HCT116 (cell line): ENCODE results near the gene RIN1. TPM values are rescaled to one million over a fixed set of nuclear protein-coding genes. Genes with fewer than 3 reads are reported as not detected.

Experiments
- ATAC-seq: fragments of 200-7000 bp; cut with Tn5 transposase; 2 replicates; pipeline ENCODE4 v1.9.1; 2020; ENCODE audit warnings: mild to moderate bottlenecking, moderate library complexity
- BruUV-seq: library from RNA; stranded (reverse); fragments of 400-500 nt; replicated peaks from 2 replicates; lab custom pipeline; 2021; lab: Mats Ljungman, UMichigan
- CTCF ChIA-PET: fragments of 300-600 bp; sonication (Branson Sonifier 250); formaldehyde crosslinking; loops from one replicate; lab custom pipeline; 2021; ENCODE audit warnings: antibody characterized with exemption; lab: Charles Lee
- POLR2A ChIA-PET: fragments of 300-600, 350-600 bp; sonication (Branson Sonifier 250); formaldehyde crosslinking; loops from one replicate; lab custom pipeline; 2021; ENCODE audit warnings: antibody characterized with exemption; lab: Charles Lee
- RAD21 ChIA-PET, 2 experiments: fragments of 300-600 bp; sonication (Branson Sonifier 250); formaldehyde crosslinking; loops; one replicate each; lab custom pipeline; 2023; ENCODE audit warnings: low total read pairs in 2 of 2; ENCODE audit not compliant: uncharacterized antibody in 2 of 2, unreplicated experiment in 2 of 2, low non-redundant PET in 1 of 2; lab: Charles Lee
- DNase-seq: peaks from one replicate; pipeline ENCODE4 v3.0.0-alpha.2; 2010; ENCODE audit warnings: low read depth, low spot score
- H2AFZ ChIP-seq: fragments of 200-600 bp; shearing (Covaris generic), sonication (generic); 2 replicates; pipeline ENCODE4 v1.6.1; 2017; ENCODE audit warnings: low read depth, mixed run types, mixed read lengths, antibody characterized with exemption, low read length; ENCODE audit not compliant: poor library complexity, severe bottlenecking
- H3K27ac ChIP-seq: 2 replicates; pipeline ENCODE4 v1.5.1; 2012; ENCODE audit warnings: low read depth, low read length
- H3K27me3 ChIP-seq: fragments of 200-600 bp; sonication (generic); 2 replicates; pipeline ENCODE4 v1.6.1; 2016; ENCODE audit warnings: mixed run types, low read length, mixed read lengths; ENCODE audit not compliant: insufficient read depth
- H3K36me3 ChIP-seq, 2 experiments: fragments of 200-500 bp in 1 of 2; fragments of 200-600 bp in 1 of 2; sonication (Bioruptor generic) in 1 of 2; sonication (generic) in 1 of 2; 2 replicates each; pipeline versions ENCODE4 v1.5.1 to v1.6.1; 2014 to 2016; ENCODE audit warnings: low read length in 2 of 2, inconsistent platforms in 1 of 2, mixed read lengths in 1 of 2, mixed run types in 1 of 2; ENCODE audit not compliant: insufficient read depth in 2 of 2, control insufficient read depth in 1 of 2
- H3K4me1 ChIP-seq, 2 experiments: fragments of 200-600 bp in 1 of 2; sonication (generic) in 1 of 2; 2 replicates each; pipeline versions ENCODE4 v1.5.1 to v1.6.1; 2012 to 2017; ENCODE audit warnings: low read length in 2 of 2, inconsistent platforms in 1 of 2, mild to moderate bottlenecking in 1 of 2, mixed read lengths in 1 of 2, mixed run types in 1 of 2, moderate library complexity in 1 of 2; ENCODE audit not compliant: insufficient read depth in 2 of 2, control insufficient read depth in 1 of 2
- H3K4me2 ChIP-seq: fragments of 200-600 bp; sonication (generic); 2 replicates; pipeline ENCODE4 v1.6.1; 2017; ENCODE audit warnings: mixed run types, low read length, mixed read lengths
- H3K4me3 ChIP-seq, 2 experiments: fragments of 200-600 bp in 1 of 2; sonication (generic) in 1 of 2; replicated peaks in 1 of 2; 2 replicates each; pipeline ENCODE4 v1.5.1; 2011 to 2016; ENCODE audit warnings: low read length in 2 of 2, control low read depth in 1 of 2, low read depth in 1 of 2, mild to moderate bottlenecking in 1 of 2, mixed read lengths in 1 of 2, mixed run types in 1 of 2
- H3K79me2 ChIP-seq: fragments of 200-600 bp; sonication (generic); 2 replicates; pipeline ENCODE4 v1.6.1; 2017; ENCODE audit warnings: mild to moderate bottlenecking, mixed run types, low read length, moderate library complexity, mixed read lengths; ENCODE audit not compliant: insufficient read depth
- H3K9ac ChIP-seq: fragments of 200-600 bp; sonication (generic); 2 replicates; pipeline ENCODE4 v1.6.1; 2016; ENCODE audit warnings: low read length, mixed read lengths
- H3K9me2 ChIP-seq: fragments of 200-600 bp; sonication (generic), shearing (Covaris generic); 2 replicates; pipeline ENCODE4 v1.6.1; 2017; ENCODE audit warnings: mixed run types, mild to moderate bottlenecking, moderate library complexity; ENCODE audit not compliant: insufficient read depth
- H3K9me3 ChIP-seq, 2 experiments: fragments of 200-500 bp in 1 of 2; fragments of 200-600 bp in 1 of 2; sonication (Bioruptor generic) in 1 of 2; sonication (generic) in 1 of 2; 2 replicates each; pipeline ENCODE4 v1.6.1; 2014 to 2017; ENCODE audit warnings: low read length in 2 of 2, mixed read lengths in 2 of 2, inconsistent platforms in 1 of 2, low read depth in 1 of 2, mild to moderate bottlenecking in 1 of 2, mixed run types in 1 of 2, moderate library complexity in 1 of 2; ENCODE audit not compliant: control insufficient read depth in 1 of 2, insufficient read depth in 1 of 2
- H4K20me1 ChIP-seq: fragments of 200-600 bp; sonication (generic), shearing (Covaris generic); 2 replicates; pipeline ENCODE4 v1.6.1; 2017; ENCODE audit warnings: mixed run types, mild to moderate bottlenecking, moderate library complexity; ENCODE audit not compliant: insufficient read depth
- ELF1 ChIP-seq: IDR thresholded peaks from 2 replicates; pipeline ENCODE4 v1.6.1; 2012; ENCODE audit warnings: low read depth, borderline replicate concordance
- EZH2 ChIP-seq: fragments of 200-600 bp; sonication (generic); IDR thresholded peaks from 2 replicates; pipeline ENCODE4 v1.6.1; 2017; ENCODE audit warnings: antibody characterized with exemption, mixed run types
- FOSL1 ChIP-seq: IDR thresholded peaks from 2 replicates; pipeline ENCODE4 v1.6.1; 2012; ENCODE audit warnings: low read depth
- POLR2A ChIP-seq: IDR thresholded peaks from 2 replicates; pipeline ENCODE4 v1.7.0; 2011; ENCODE audit warnings: borderline replicate concordance; ENCODE audit not compliant: insufficient read depth, insufficient read length; ENCODE audit errors: extremely low read depth
- YY1 ChIP-seq: IDR thresholded peaks from 2 replicates; pipeline ENCODE4 v1.6.1; 2011; ENCODE audit warnings: low read length, low read depth, moderate library complexity, mild to moderate bottlenecking; ENCODE audit not compliant: insufficient replicate concordance; ENCODE audit errors: extremely low read depth
- ZFX ChIP-seq: fragments of 450-650 bp; IDR thresholded peaks from 2 replicates; pipeline ENCODE4 v1.6.1; 2017
- intact Hi-C: fragments of 100-400 bp; cut with micrococcal nuclease; formaldehyde crosslinking; loops from 2 replicates; pipeline ENCODE4 v1.10.0; 2022
- total RNA-seq: library from RNA; stranded (reverse); gene quantifications from one replicate; pipeline ENCODE4 v1.2.1, GENCODE V29; 2021; ENCODE audit not compliant: unreplicated experiment
- TF ChIP-seq, protein P1 (sequence below): IDR thresholded peaks from 2 replicates; pipeline ENCODE4 v1.6.1; 2012
- TF ChIP-seq, protein P2 (sequence below), 3 experiments: fragments of 200-600 bp in 1 of 3; sonication (generic) in 1 of 3; IDR thresholded peaks in 2 of 3; conservative IDR thresholded peaks in 1 of 3; 2 replicates each; pipeline ENCODE4 v1.5.1; 2012 to 2017; ENCODE audit warnings: low read depth in 2 of 3, low read length in 2 of 3, antibody characterized with exemption in 1 of 3, borderline replicate concordance in 1 of 3, control low read depth in 1 of 3, mild to moderate bottlenecking in 1 of 3, mixed read lengths in 1 of 3, mixed run types in 1 of 3, moderate library complexity in 1 of 3; ENCODE audit not compliant: insufficient read depth in 1 of 3

The RIN1 gene
- total RNA-seq, 1 experiment from 2014 or later = 38.7 TPM

DNA sequence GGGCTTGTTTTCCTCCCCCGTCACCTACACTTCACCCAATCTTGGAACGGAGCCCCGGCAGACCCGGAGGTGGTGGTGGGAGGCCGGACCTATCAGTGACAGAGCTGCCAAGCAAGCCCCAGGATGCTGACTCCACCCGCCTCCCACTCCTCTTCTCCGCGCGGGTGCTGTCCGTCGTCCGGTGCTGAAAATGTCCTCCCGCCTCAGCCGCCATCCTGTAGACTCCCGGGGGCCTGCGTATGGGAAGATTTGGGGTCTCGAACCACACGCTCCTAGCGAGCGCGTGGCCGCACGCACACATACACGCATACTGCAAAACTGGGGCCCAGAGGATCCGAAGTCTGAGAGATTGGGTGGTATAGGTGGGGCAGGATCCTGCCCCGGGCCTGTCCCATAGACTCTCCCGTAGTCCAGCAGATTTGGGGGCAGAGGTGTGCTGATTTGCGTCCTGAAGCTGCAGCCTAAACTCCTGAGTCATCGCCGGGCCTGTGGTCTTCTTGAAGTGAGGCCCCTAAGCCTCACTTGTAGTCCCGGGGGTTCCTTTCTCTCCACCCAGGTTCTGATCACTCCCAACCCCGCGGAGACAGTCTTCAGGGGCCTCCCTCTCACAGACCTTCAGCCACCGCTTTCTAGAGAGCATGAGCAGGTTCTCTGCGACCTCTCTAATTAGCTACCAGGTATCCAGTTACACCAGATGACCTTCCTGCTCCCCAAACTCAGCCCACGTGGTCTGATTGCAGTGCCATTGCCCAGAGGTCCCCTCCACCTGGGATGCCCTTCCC is 46.5 kb downstream of the RIN1 start:
- H3K79me2 ChIP-seq = peaks cover 19% of the 10 kb centered on the region
- TF ChIP-seq ZFX = no peak
- TF ChIP-seq, protein P1, sequence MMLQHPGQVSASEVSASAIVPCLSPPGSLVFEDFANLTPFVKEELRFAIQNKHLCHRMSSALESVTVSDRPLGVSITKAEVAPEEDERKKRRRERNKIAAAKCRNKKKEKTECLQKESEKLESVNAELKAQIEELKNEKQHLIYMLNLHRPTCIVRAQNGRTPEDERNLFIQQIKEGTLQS = no peak
- TF ChIP-seq FOSL1 = no peak
- TF ChIP-seq, protein P2, sequence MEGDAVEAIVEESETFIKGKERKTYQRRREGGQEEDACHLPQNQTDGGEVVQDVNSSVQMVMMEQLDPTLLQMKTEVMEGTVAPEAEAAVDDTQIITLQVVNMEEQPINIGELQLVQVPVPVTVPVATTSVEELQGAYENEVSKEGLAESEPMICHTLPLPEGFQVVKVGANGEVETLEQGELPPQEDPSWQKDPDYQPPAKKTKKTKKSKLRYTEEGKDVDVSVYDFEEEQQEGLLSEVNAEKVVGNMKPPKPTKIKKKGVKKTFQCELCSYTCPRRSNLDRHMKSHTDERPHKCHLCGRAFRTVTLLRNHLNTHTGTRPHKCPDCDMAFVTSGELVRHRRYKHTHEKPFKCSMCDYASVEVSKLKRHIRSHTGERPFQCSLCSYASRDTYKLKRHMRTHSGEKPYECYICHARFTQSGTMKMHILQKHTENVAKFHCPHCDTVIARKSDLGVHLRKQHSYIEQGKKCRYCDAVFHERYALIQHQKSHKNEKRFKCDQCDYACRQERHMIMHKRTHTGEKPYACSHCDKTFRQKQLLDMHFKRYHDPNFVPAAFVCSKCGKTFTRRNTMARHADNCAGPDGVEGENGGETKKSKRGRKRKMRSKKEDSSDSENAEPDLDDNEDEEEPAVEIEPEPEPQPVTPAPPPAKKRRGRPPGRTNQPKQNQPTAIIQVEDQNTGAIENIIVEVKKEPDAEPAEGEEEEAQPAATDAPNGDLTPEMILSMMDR (IDR thresholded peaks at IDR 0.05 in 2 of 3, conservative IDR thresholded peaks at IDR 0.05 in 1 of 3; ENCODE audit: borderline replicate concordance in 1 of 3, insufficient read depth in 1 of 3, low read depth in 2 of 3, low read length in 2 of 3) = no peak
- TF ChIP-seq POLR2A = no peak
- no peak for TF ChIP-seq ELF1
- TF ChIP-seq YY1 = no peak
- no peak for TF ChIP-seq EZH2
- TF ChIP-seq, all 23 proteins: peak for 0
- POLR2A ChIA-PET = interaction anchor here (0.6 to 2.7 kb wide), 8 partner anchors 8 to 55 kb away, joined by 3 to 18 read pairs (median 4); partner anchors contain the start of genes BRMS1 and RAB1B
- CTCF ChIA-PET = interaction anchor here (1.0 to 3.4 kb wide), 6 partner anchors 8 to 96 kb away, joined by 3 to 25 read pairs (median 5); partner anchors contain the start of genes RAB1B and RIN1
- Histone ChIP-seq H3K27ac (peak overlapping the region; percentile 70), H3K4me1 (peaks cover 22 to 45% of the 10 kb centered on the region in 2 experiments), H3K4me2 (peak overlapping the region; percentile 99), H3K9me3 (no peaks in the 10 kb centered on the region), H4K20me1 (no peaks in the 10 kb centered on the region), H3K27me3 (no peaks in the 10 kb centered on the region), H3K4me3 (peak overlapping the region; percentile 71 to 96), H3K9me2 (no peaks in the 10 kb centered on the region), H3K9ac (peak overlapping the region; percentile 93), H2AFZ (no peak overlapping the region), H3K36me3 (no peaks in the 10 kb centered on the region)
- BruUV-seq = TSS peak; percentile 81
- peak; percentile 33 for ATAC-seq
- RAD21 ChIA-PET = interaction anchor here (0.7 to 0.9 kb wide), 2 partner anchors 31 to 1011 kb away, joined by 3 read pairs; no protein-coding TSS in a partner anchor
- intact Hi-C loops = loop anchor here (1.0 kb wide), 1 partner anchor 23 kb away; no protein-coding TSS in a partner anchor
- no peak for DNase-seq
